HG02588 (cell line): Measurements from ENCODE around the gene CDC25C.
"Not testable (repeated sequence)": the region's sequence is repeated elsewhere in the genome, so short reads cannot be mapped to it uniquely, and the experiment has no call there.

Source experiments
- ATAC-seq: cut with Tn5 transposase; IDR thresholded peaks from one replicate; pipeline ENCODE4 v1.9.1; 2021; ENCODE audit warnings: mild to moderate bottlenecking, moderate library complexity; ENCODE audit not compliant: unreplicated experiment

Gene CDC25C

DNA sequence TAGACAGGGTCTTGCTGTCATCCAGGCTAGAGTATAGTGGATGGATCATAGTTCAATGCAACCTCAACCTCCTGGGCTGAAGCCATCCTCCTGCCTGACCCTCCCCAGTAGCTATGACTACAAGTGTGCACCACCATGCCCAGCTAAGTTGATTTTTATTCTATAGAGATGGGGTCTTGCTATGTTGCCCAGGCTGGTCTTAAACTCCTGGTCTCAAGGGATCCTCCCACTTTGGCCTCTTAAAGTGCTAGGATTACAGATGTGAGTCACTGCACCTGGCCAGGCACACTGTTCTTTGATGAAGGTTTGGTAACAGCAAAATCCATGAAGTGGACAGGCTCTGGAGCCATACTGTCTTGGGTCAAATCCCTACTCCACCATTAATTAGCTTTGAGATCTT, 50.7 kb downstream of the CDC25C start:
- ATAC-seq, result no peak

DNA sequence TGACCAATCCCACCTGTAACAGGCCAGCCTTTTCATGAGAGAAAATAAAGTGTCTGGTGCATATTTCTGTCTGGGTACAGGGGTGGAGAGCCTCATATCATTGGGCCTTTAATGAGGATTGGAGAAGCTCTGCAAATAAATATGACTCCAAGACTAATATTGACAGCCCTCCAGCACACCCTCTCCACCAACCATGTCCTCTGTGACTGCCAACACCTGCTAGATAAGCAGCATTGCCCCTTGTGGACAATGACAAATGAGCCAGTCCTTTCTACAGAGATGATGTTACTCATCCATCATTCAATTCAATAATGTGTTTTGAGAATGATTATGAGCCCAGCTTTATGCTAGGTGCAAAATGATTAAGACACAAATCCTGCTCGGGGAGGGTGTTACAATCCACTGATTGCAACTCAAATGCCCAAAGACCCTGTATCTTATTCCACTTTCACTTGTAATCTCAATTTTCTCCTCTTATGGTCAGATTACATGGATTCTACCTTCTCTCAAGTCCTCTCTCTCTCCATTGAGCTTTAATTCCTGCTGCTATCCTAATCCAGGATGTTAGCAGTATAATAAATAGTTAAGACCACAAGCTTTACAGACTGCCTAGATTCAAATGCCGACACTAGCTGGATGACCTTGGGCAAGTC, 55.1 kb downstream of the CDC25C start:
- no peak for ATAC-seq

DNA sequence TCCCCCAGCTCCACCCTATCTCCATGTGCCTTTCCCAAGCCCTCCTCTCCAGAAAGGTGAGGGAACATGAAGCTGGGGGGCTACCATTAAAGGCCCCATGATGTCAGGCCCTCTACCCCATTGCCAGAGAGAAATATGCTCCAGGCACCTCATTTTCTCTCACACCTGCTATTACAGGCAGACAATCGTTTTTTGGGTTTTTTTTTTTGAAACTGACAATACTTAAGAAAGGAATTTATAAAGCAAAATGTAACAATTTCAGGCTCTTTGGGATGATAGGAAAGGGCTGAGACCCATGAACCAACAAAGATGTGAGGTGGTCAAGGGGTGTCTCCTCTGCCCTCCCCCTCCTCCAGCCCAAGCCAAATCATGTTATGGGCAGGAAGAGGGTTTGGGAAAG, 55.7 kb downstream of the CDC25C start:
- ATAC-seq, result no peak

DNA sequence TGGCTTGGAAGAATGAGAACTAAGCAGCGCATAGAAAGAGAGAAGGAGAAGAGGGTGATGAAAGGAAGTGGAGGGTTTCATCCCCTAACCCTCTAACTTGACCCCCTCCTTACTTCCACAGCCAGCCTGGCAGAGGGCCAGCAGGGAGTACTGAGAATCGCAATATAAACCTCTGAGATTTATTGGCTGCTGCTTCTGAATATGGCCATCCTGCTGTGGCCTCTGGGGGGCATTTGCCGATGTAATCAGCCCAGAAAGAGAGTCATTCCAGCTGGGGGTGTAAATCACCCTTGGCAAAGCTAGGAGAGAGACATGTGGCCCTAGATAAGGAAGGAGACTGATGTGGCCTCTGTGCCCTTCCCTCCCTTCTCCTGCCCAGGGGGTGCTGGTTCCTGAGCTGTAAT, 56.2 kb downstream of the CDC25C start:
- no peak for ATAC-seq

DNA sequence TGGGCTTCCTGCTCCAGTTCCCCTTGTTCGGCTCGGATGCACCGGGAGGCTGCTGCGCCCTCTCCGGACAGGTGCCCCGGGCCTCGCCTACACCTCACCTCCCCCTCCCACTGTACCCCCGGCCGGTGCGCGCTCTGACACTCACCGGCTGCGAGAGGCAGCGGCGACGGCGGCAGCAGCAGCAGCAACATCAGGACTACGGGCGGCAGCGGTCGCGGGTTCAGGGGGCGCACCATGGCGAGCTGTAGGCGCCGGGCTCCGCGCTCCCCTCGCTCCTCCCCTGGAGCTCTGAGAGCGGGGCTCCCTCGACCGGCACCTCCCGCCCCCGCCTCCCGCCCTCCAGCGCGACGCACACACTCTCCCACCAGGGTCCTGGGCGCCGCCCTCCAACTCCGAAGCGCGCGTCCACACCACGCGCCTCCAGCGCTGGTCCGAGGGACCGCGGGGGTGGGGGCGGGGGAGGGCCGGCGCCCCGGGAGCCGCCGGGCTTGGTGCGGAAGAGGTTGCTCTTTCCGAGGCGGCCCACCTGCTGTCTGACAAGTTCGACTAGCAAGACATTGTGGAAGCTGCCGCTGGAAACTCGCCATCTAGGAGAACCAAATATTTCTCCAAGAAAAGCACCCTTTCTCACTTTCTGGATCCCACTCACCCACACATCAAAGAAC, 57.3 kb downstream of the CDC25C start, which contains the start of gene GFRA3:
TSS of gene GFRA3 (minus strand) at position 433 of the 665 bp plus-strand sequence. CDS start at position 236, 197 bp downstream.
- ATAC-seq, result no peak

GRCh38 chr5:138273834-138274188, 57.8 kb downstream of the CDC25C start:
- no peak for ATAC-seq

- no peak for ATAC-seq
These were observed 58.9 kb downstream of the CDC25C start for GRCh38 chr5:138272681-138273080.

DNA sequence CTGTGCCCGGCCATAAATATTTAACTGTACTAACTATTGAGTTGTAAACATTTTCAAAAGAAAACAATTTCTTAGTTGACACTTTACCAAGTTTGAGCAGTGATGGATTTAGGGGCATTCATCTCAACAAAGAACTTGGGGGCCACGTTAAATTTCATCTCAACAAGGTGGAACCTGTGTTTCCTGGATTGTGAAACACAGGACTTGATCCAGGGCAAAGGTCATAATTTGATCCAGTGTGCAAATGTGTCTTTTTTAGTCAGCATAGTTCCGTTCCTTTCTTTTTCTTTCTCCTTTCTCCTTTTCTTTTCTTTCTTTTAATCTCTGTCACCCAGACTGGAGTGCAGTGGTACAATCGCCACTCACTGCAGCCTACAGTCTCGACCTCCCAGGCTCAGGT, 60.3 kb downstream of the CDC25C start:
- ATAC-seq, result no peak

- ATAC-seq, result no peak
These were observed 67.4 kb downstream of the CDC25C start for GRCh38 chr5:138264183-138264582.

GRCh38 chr5:138263581-138263980, 68.0 kb downstream of the CDC25C start:
- no peak for ATAC-seq

GRCh38 chr5:138258704-138259292, 72.8 kb downstream of the CDC25C start:
- ATAC-seq, result no peak

GRCh38 chr5:138257583-138257982, 74.0 kb downstream of the CDC25C start:
- ATAC-seq, result no peak

DNA sequence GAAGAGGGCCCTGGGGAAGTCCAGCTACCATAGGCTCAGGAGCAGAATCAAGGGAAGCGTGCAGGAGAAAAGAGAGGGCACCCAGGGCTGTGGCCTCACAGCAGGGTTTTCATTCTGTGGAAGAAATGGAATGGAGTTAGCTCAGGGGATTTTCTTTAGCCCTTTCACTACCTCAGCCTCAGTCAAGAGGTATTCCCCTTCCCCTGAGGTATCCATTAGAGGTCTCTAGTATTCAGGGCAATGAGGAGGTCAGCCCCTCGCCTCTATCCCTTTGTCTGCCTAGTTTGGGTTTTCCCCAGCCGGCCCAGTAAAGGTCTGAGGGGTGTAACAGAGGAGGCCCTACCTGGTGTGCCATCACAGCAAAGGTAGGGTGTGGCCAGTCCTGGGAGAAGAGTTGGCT, 78.7 kb downstream of the CDC25C start:
- ATAC-seq, result no peak

- not testable (repeated sequence) for ATAC-seq
These were observed 83.8 kb downstream of the CDC25C start for GRCh38 chr5:138247800-138248199.

DNA sequence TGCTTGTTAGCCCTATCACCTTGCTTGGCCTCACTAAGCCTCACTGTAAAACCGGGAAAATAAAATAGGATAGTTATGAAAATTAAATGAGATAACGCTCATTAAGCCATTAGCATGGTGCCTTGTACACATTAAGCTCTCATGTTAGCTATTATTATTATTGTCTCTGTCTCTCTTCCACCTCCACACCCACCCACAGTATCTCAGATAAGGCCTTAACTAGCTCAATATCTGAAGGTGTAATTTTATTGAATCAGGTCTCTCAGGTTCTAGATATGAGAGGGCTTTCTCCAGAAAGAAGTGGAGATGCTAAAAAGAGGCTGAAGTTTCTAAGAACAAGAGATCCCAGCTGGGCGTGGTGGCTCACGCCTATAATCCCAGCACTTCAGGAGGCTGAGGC, 84.8 kb downstream of the CDC25C start:
- no peak for ATAC-seq

DNA sequence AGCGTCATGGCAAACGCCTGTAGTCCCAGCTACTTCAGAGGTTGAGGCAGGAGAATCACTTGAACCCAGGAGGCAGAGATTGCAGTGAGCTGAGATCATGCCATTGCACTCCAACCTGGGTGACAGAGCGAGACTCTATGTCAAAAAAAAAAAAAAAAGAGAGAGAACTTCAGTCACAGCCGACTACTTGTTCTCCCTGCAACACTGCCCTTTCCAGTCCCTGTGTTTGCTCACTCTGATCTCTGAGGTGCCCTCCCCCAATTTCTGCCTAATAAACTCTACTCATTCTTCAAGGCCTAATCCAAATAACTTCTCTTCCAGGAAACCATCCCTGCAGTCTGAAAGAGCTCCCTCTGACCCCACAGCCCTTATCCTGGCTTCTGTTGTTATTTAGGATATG, 85.3 kb downstream of the CDC25C start:
- ATAC-seq, result no peak

DNA sequence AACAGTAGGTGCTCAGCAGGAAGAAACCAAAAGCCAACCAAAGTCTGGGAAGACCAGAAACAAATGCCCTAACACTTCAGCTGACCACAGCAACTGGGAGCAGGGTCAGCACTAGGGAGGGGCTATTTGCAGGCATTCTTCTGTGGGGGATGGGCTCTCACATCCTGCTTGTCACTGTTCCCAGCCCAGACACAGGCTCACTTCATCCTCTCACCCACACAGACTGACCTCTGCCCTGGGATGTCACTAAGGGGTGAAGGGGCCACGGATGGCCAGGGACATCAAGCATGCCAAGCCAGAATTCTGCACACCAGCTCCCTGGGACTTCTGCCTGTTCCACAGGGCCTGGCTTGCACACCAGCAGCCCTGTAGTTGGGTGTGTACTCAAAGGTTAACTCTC, 85.9 kb downstream of the CDC25C start:
- no peak for ATAC-seq

DNA sequence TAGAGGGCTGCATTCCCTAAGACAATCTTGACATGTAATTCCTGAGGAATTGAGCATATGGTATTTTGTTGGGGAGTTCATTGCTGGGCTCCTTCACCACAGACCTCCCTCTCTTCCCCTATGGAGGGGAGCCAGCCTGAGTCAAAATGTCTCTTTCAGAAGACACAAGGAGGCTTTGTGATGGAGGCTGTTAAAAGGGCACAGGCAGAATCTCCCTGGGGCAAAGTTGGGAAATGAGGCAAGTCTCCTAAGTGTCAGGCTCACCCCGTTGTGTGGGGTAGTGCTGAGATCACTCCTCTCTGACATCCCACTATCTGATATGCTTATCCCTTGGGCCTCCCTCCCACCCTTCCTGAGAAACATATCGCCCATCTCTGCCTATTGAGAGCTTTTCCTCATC, 87.8 kb downstream of the CDC25C start:
- ATAC-seq, result no peak

GRCh38 chr5:138241688-138242571, 89.7 kb downstream of the CDC25C start:
- no peak for ATAC-seq

- no peak for ATAC-seq
These were observed 90.8 kb downstream of the CDC25C start for GRCh38 chr5:138240650-138241385.

DNA sequence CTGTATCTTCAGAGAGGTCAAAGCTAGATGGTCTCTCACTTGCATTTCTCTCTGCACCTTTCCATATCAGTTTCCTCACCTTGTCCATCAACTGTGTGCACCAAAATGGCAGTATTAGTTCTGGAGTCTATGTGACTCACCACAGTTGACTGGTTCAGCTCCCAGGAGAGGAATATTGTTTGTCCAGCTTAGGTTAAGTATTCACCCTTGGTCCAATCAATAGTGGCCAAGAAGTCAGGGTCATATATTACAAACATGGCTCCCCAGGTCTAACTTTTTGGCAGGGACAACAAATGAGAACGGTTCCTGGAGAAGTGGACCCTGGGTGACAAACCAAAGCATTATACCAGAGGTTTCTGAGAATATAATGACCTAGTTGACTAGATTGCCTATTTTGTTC, 93.6 kb downstream of the CDC25C start:
- ATAC-seq, result no peak
